H1 (cell line): ENCODE measurements around the gene GALNT9. TPM values are rescaled to one million over a fixed set of nuclear protein-coding genes. Genes with fewer than 3 reads are reported as not detected.

Experiments used
- CTCF ChIA-PET: fragments of 300-600 bp; sonication (Branson Sonifier 250); formaldehyde crosslinking; loops from one replicate; lab custom pipeline; 2021; ENCODE audit not compliant: partially characterized antibody; lab: Charles Lee
- POLR2A ChIA-PET: fragments of 300-600 bp; sonication (Branson Sonifier 250); formaldehyde crosslinking; loops from one replicate; lab custom pipeline; 2021; ENCODE audit warnings: inconsistent platforms; ENCODE audit not compliant: partially characterized antibody; lab: Charles Lee
- DNase-seq, 2 experiments: peaks; one replicate each; pipeline versions ENCODE4 v3.0.0 to v3.0.0-alpha.2; 2010 to 2022; ENCODE audit warnings: low spot score in 2 of 2, low read depth in 1 of 2, mixed read lengths in 1 of 2
- FAIRE-seq: peaks from 2 replicates; lab custom pipeline; 2011; peaks lifted over from hg19 to GRCh38; lab: Jason Lieb, UNC
- H2AFZ ChIP-seq: 2 replicates; pipeline ENCODE4 v1.8.1; 2012; ENCODE audit warnings: low read length, inconsistent platforms
- H2AK5ac ChIP-seq: 2 replicates; pipeline ENCODE4 v1.6.1; 2013; ENCODE audit warnings: low read depth, low read length
- H2BK120ac ChIP-seq: replicated peaks from 2 replicates; pipeline ENCODE3; 2013; ENCODE audit warnings: low read depth, low read length, inconsistent platforms
- H2BK12ac ChIP-seq: 2 replicates; pipeline ENCODE4 v1.6.1; 2013; ENCODE audit warnings: low read depth, low read length
- H2BK15ac ChIP-seq: 2 replicates; pipeline ENCODE4 v1.6.1; 2013; ENCODE audit warnings: low read length
- H2BK20ac ChIP-seq: 2 replicates; pipeline ENCODE4 v1.6.1; 2013; ENCODE audit warnings: low read length
- H2BK5ac ChIP-seq: 2 replicates; pipeline ENCODE4 v1.6.1; 2013; ENCODE audit warnings: low read depth, low read length
- H3K14ac ChIP-seq: 2 replicates; pipeline ENCODE4 v1.6.1; 2013; ENCODE audit warnings: inconsistent platforms; ENCODE audit not compliant: insufficient read length
- H3K18ac ChIP-seq: 2 replicates; pipeline ENCODE4 v1.6.1; 2013; ENCODE audit warnings: low read length; ENCODE audit errors: extremely low read depth
- H3K23ac ChIP-seq: 2 replicates; pipeline ENCODE4 v1.6.1; 2013; ENCODE audit warnings: inconsistent platforms; ENCODE audit not compliant: insufficient read length
- H3K23me2 ChIP-seq: 2 replicates; pipeline ENCODE4 v1.6.1; 2013; ENCODE audit warnings: low read depth, low read length
- H3K27ac ChIP-seq: 2 replicates; pipeline ENCODE4 v1.6.1; 2011; ENCODE audit warnings: low read depth, low read length, inconsistent platforms
- H3K27me3 ChIP-seq, 4 experiments: replicated peaks in 1 of 4; 1 replicate in 1 of 4; 2 replicates in 3 of 4; pipeline versions ENCODE4 v1.6.1 to v1.8.1; 2011 to 2013; ENCODE audit warnings: low read length in 3 of 4, mild to moderate bottlenecking in 3 of 4, inconsistent platforms in 2 of 4, mixed read lengths in 2 of 4, moderate library complexity in 1 of 4; ENCODE audit not compliant: control insufficient read depth in 3 of 4, insufficient read depth in 3 of 4; ENCODE audit errors: extremely low read depth in 1 of 4
- H3K36me3 ChIP-seq, 4 experiments: 2 replicates each; pipeline versions ENCODE4 v1.6.1 to v1.8.1; 2011 to 2013; ENCODE audit warnings: mild to moderate bottlenecking in 4 of 4, low read length in 3 of 4, moderate library complexity in 2 of 4, control low read depth in 1 of 4, inconsistent platforms in 1 of 4; ENCODE audit not compliant: insufficient read depth in 4 of 4, control insufficient read depth in 2 of 4
- H3K4ac ChIP-seq: replicated peaks from 2 replicates; pipeline ENCODE3; 2013; ENCODE audit warnings: low read length, low read depth, mixed read lengths, inconsistent platforms; ENCODE audit not compliant: insufficient read length
- H3K4me1 ChIP-seq, 4 experiments: replicated peaks in 1 of 4; 1 replicate in 1 of 4; 2 replicates in 3 of 4; pipeline versions ENCODE4 v1.6.1 to v1.8.1; 2011 to 2013; ENCODE audit warnings: low read length in 3 of 4, inconsistent platforms in 2 of 4, mixed read lengths in 1 of 4; ENCODE audit not compliant: insufficient read depth in 4 of 4, control insufficient read depth in 3 of 4
- H3K4me2 ChIP-seq, 2 experiments: 2 replicates each; pipeline versions ENCODE4 v1.6.1 to v1.8.1; 2011 to 2013; ENCODE audit warnings: low read depth in 2 of 2, low read length in 2 of 2, control low read depth in 1 of 2, inconsistent platforms in 1 of 2, mild to moderate bottlenecking in 1 of 2; ENCODE audit not compliant: insufficient read depth in 1 of 2
- H3K4me3 ChIP-seq, 4 experiments: fragments of 200-600, 300-600 bp in 1 of 4; sonication (generic), shearing (Covaris generic), sonication (Bioruptor Twin) in 1 of 4; 2 replicates each; pipeline versions ENCODE4 v1.5.1 to v1.8.1; 2011 to 2016; ENCODE audit warnings: low read length in 4 of 4, low read depth in 3 of 4, control low read depth in 2 of 4, inconsistent platforms in 2 of 4, mild to moderate bottlenecking in 2 of 4, mixed read lengths in 1 of 4, moderate library complexity in 1 of 4; ENCODE audit not compliant: insufficient read depth in 2 of 4; ENCODE audit errors: extremely low read depth in 1 of 4
- H3K56ac ChIP-seq: replicated peaks from 2 replicates; pipeline ENCODE3; 2013; ENCODE audit warnings: low read depth, mild to moderate bottlenecking, mixed read lengths, low read length, inconsistent platforms; ENCODE audit not compliant: insufficient read length
- H3K79me1 ChIP-seq: 2 replicates; pipeline ENCODE4 v1.6.1; 2013; ENCODE audit warnings: low read depth, low read length, control low read depth
- H3K79me2 ChIP-seq, 2 experiments: 2 replicates each; pipeline versions ENCODE4 v1.6.1 to v1.8.1; 2012 to 2013; ENCODE audit warnings: low read length in 2 of 2, mild to moderate bottlenecking in 2 of 2, inconsistent platforms in 1 of 2; ENCODE audit not compliant: insufficient read depth in 2 of 2, control insufficient read depth in 1 of 2
- H3K9ac ChIP-seq, 4 experiments: replicated peaks in 1 of 4; 1 replicate in 1 of 4; 2 replicates in 3 of 4; pipeline versions ENCODE4 v1.6.1 to v1.8.1; 2011 to 2013; ENCODE audit warnings: low read depth in 3 of 4, low read length in 3 of 4, control low read depth in 2 of 4, mild to moderate bottlenecking in 2 of 4, moderate library complexity in 2 of 4, inconsistent platforms in 1 of 4; ENCODE audit errors: extremely low read depth in 1 of 4
- H3K9me3 ChIP-seq, 2 experiments: 2 replicates each; pipeline versions ENCODE4 v1.6.1 to v1.8.1; 2012 to 2013; ENCODE audit warnings: mild to moderate bottlenecking in 2 of 2, moderate library complexity in 2 of 2, control low read depth in 1 of 2, inconsistent platforms in 1 of 2, low read depth in 1 of 2, low read length in 1 of 2, mixed read lengths in 1 of 2; ENCODE audit not compliant: insufficient read depth in 2 of 2
- H4K20me1 ChIP-seq, 2 experiments: replicated peaks in 1 of 2; 2 replicates each; pipeline versions ENCODE3 to v1.8.1; 2011 to 2013; ENCODE audit warnings: inconsistent platforms in 2 of 2, low read length in 2 of 2, mild to moderate bottlenecking in 1 of 2; ENCODE audit not compliant: insufficient read depth in 2 of 2, control insufficient read depth in 1 of 2
- H4K5ac ChIP-seq: 2 replicates; pipeline ENCODE4 v1.6.1; 2013; ENCODE audit warnings: low read length, low read depth, mixed read lengths, inconsistent platforms; ENCODE audit not compliant: insufficient read length
- H4K8ac ChIP-seq: 2 replicates; pipeline ENCODE4 v1.8.0; 2013; ENCODE audit warnings: mild to moderate bottlenecking, moderate library complexity, low read length, inconsistent platforms; ENCODE audit not compliant: insufficient read depth; ENCODE audit errors: extremely low read depth
- H4K91ac ChIP-seq: replicated peaks from 2 replicates; pipeline ENCODE3; 2013; ENCODE audit warnings: low read length, mixed read lengths, inconsistent platforms; ENCODE audit not compliant: insufficient read length
- TEAD4 ChIP-seq: IDR thresholded peaks from 2 replicates; pipeline ENCODE4 v1.6.1; 2012; ENCODE audit warnings: low read depth, low read length, inconsistent platforms, mixed read lengths
- WGBS, 2 experiments: shearing (Covaris generic) in 1 of 2; methylation state at CpG; one replicate each; pipeline versions ENCODE4 v1.1.6 to v1.1.7; 2013 to 2015; ENCODE audit warnings: low lambda C conversion rate in 2 of 2, mixed read lengths in 2 of 2, inconsistent platforms in 1 of 2, low coverage in 1 of 2, missing lambda C conversion rate in 1 of 2; ENCODE audit not compliant: insufficient replicate concordance in 2 of 2, insufficient coverage in 1 of 2, insufficient read length in 1 of 2; ENCODE audit errors: extremely low coverage in 1 of 2, missing lambda C conversion rate in 1 of 2; 5-methylcytosine and 5-hydroxymethylcytosine counted together
- polyA plus RNA-seq, 7 experiments: library from polyadenylated mRNA; depleted of rRNA in 3 of 7; stranded (reverse) in 5 of 7; unstranded in 2 of 7; fragments of >200 nt in 5 of 7; fragments of 200-250 nt in 2 of 7; gene quantifications; 1 replicate in 5 of 7; 2 replicates in 1 of 7; 4 replicates in 1 of 7; pipeline versions ENCODE4 v1.2.1 to v1.2.3, GENCODE V29; 2011 to 2013; ENCODE audit warnings: missing spikeins in 2 of 7, mixed read lengths in 2 of 7
- total RNA-seq: library from RNA; stranded (reverse); fragmentation: NEBNext Ultra II Directional; extraction: Animal tissue kit (Norgen Biotek cat#: 25700); gene quantifications from 2 replicates; pipeline ENCODE4 v1.2.1, GENCODE V29; 2021

The GALNT9 gene
- total and polyA plus RNA-seq, 2 of the 8 experiments (the other 6 are each of a cell fraction or from before 2014, with no cell fraction given) = 2.0 to 3.6 TPM

DNA sequence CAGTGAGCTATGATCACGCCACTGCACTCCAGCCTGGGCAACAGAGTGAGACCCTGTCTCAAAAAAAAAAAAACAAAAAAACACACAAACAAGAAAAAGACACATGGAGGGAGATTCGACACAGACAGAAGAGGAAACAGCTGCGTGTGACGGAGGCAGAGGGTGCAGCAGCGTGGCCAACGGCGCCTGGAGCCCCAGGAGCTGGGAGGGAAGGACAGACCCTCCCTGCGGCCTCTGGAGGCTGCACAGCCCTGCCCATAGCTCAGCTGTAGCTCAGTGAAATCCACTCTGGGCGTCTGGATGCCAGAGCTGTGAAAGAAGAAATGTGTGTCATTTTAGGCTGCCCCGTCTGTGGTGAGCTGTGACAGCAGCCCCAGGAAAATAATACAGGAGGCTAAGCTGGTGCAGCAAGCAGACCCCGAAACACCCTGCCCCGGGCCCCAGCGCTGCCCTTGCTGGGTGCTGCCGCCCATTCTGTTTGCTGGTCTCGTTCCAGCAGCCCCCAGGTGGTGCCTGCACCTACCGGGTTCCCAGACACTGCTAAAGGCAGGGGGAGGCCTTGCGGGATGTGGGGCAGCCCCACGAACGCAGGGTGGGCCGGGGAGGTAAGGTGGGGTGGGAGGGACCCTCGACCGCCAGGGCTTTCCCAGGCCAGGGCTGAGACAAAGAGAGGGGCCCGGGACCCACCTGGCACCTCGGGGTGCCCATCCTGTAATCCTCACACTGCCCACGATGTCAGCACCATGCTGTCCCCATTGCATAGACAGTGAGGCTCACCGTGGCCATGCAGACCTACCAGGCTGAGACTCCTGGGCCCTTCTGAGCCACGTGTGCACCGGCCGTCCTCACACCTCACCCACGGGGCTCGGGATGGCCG is 21.2 kb downstream of the GALNT9 start:
- Histone ChIP-seq H3K36me3 (no peaks in the 10 kb centered on the region), H3K4ac (no peak overlapping the region), H2AK5ac (no peak overlapping the region), H2BK5ac (no peak overlapping the region), H3K27ac (no peak overlapping the region), H3K79me2 (no peaks in the 10 kb centered on the region), H4K20me1 (peaks cover 0 to 1% of the 10 kb centered on the region in 2 experiments), H4K91ac (no peak overlapping the region), H3K23ac (no peak overlapping the region), H3K9ac (no peak overlapping the region), H2AFZ (no peak overlapping the region), H3K4me3 (no peak overlapping the region), H2BK20ac (no peak overlapping the region), H3K27me3 (peaks cover 0 to 9% (median 2%) of the 10 kb centered on the region in 4 experiments; a peak in 3 of 7 replicates), H3K9me3 (peaks cover 0 to 18% of the 10 kb centered on the region in 2 experiments; a peak in 2 of 4 replicates), H4K5ac (no peak overlapping the region), H3K4me1 (no peaks in the 10 kb centered on the region), H3K18ac (no peak overlapping the region), H2BK12ac (no peak overlapping the region), H3K79me1 (no peaks in the 10 kb centered on the region), H3K56ac (no peak overlapping the region), H4K8ac (no peak overlapping the region), H3K23me2 (peaks cover 5% of the 10 kb centered on the region; the same call in 1 of the 2 replicates), H3K4me2 (no peak overlapping the region), H2BK15ac (no peak overlapping the region), H3K14ac (no peak overlapping the region), H2BK120ac (no peak overlapping the region)
- FAIRE-seq = no peak
- ChIA-PET POLR2A (no interaction called here), CTCF (interaction anchor here (0.6 to 1.5 kb wide), 2 partner anchors 23 to 489 kb away, joined by 3 read pairs; no protein-coding TSS in a partner anchor)
- WGBS, 2 experiments = 93% methylated on average over 17 of the region's 32 CpGs; no CpG with 5 or more reads in 1 of the 2 experiments
- DNase-seq = no peak
- TF ChIP-seq TEAD4 = no peak
